SK-N-SH treated with all-trans-retinoic acid at 6 μM for 48 hours (cell line): ENCODE data around the gene OSM.
A peak's percentile ranks its signal among the peaks of the same experiment; 100 is the strongest.

Experiments
- ATAC-seq: fragments of 200-7000 bp; cut with Tn5 transposase; 3 replicates; pipeline ENCODE4 v1.9.1; 2020; ENCODE audit warnings: mild to moderate bottlenecking, moderate library complexity
- ARNTL ChIP-seq: fragments of 450-650 bp; formaldehyde crosslinking; IDR thresholded peaks from 2 replicates; pipeline ENCODE4 v1.5.0; 2020; ENCODE audit warnings: low read depth, mild to moderate bottlenecking, moderate library complexity, borderline replicate concordance
- BACH2 ChIP-seq: fragments of 250-450 bp; sonication (Bioruptor Pico); IDR thresholded peaks from 2 replicates; pipeline ENCODE4 v1.9.0; 2021; ENCODE audit warnings: mild to moderate bottlenecking, borderline replicate concordance
- CSDC2 ChIP-seq: fragments of 250-450 bp; sonication (Bioruptor Pico); IDR thresholded peaks from 2 replicates; pipeline ENCODE4 v1.5.0; 2020; ENCODE audit warnings: mild to moderate bottlenecking, moderate library complexity
- ESRRG ChIP-seq: fragments of 250-450 bp; sonication (Bioruptor Pico); IDR thresholded peaks from 2 replicates; pipeline ENCODE4 v1.6.1; 2021; ENCODE audit warnings: mild to moderate bottlenecking
- GLIS3 ChIP-seq: fragments of 250-450 bp; sonication (Bioruptor Pico); IDR thresholded peaks from 2 replicates; pipeline ENCODE4 v1.5.0; 2020; ENCODE audit warnings: mild to moderate bottlenecking, moderate library complexity
- ISL1 ChIP-seq: fragments of 250-450 bp; sonication (Bioruptor Pico); IDR thresholded peaks from 2 replicates; pipeline ENCODE4 v2.1.2; 2022; ENCODE audit warnings: mild to moderate bottlenecking, moderate library complexity
- POU6F1 ChIP-seq: fragments of 250-450 bp; sonication (Bioruptor Pico); IDR thresholded peaks from 2 replicates; pipeline ENCODE4 v1.8.0; 2021; ENCODE audit warnings: low read depth, mild to moderate bottlenecking, moderate library complexity, borderline replicate concordance
- PPARA ChIP-seq: fragments of 250-450 bp; sonication (Bioruptor Pico); IDR thresholded peaks from 2 replicates; pipeline ENCODE4 v1.5.0; 2020; ENCODE audit warnings: mild to moderate bottlenecking, borderline replicate concordance
- RARB ChIP-seq: fragments of 250-450 bp; sonication (Bioruptor Pico); IDR thresholded peaks from 2 replicates; pipeline ENCODE4 v1.8.0; 2021; ENCODE audit warnings: mild to moderate bottlenecking, moderate library complexity
- SNAI2 ChIP-seq: fragments of 250-450 bp; sonication (Bioruptor Pico); IDR thresholded peaks from 2 replicates; pipeline ENCODE4 v1.5.0; 2020; ENCODE audit warnings: mild to moderate bottlenecking, moderate library complexity
- TOX ChIP-seq: fragments of 250-450 bp; sonication (Bioruptor Pico); IDR thresholded peaks from 2 replicates; pipeline ENCODE4 v1.8.0; 2021; ENCODE audit warnings: mild to moderate bottlenecking, moderate library complexity, borderline replicate concordance
- ZFP3 ChIP-seq: fragments of 250-450 bp; sonication (Bioruptor Pico); IDR thresholded peaks from 2 replicates; pipeline ENCODE4 v1.5.0; 2020; ENCODE audit warnings: mild to moderate bottlenecking, moderate library complexity
- ZFP30 ChIP-seq: fragments of 450-650 bp; formaldehyde crosslinking; IDR thresholded peaks from 2 replicates; pipeline ENCODE4 v1.5.0; 2022; ENCODE audit warnings: mild to moderate bottlenecking, moderate library complexity
- ZNF8 ChIP-seq: fragments of 450-650 bp; formaldehyde crosslinking; IDR thresholded peaks from 2 replicates; pipeline ENCODE4 v1.5.0; 2020; ENCODE audit warnings: mild to moderate bottlenecking, moderate library complexity
- TF ChIP-seq, protein P1 (sequence below): fragments of 250-450 bp; sonication (Bioruptor Pico); IDR thresholded peaks from 2 replicates; pipeline ENCODE4 v1.5.1; 2021; ENCODE audit warnings: mild to moderate bottlenecking, moderate library complexity
- TF ChIP-seq, protein P2 (sequence below): fragments of 250-450 bp; sonication (Bioruptor Pico); IDR thresholded peaks from 2 replicates; pipeline ENCODE4 v1.5.1; 2020; ENCODE audit warnings: low read depth, mild to moderate bottlenecking, moderate library complexity
- TF ChIP-seq, protein P3 (sequence below): fragments of 250-450 bp; sonication (Bioruptor Pico); IDR thresholded peaks from 2 replicates; pipeline ENCODE4 v1.5.0; 2020; ENCODE audit warnings: mild to moderate bottlenecking, moderate library complexity

The OSM gene

DNA sequence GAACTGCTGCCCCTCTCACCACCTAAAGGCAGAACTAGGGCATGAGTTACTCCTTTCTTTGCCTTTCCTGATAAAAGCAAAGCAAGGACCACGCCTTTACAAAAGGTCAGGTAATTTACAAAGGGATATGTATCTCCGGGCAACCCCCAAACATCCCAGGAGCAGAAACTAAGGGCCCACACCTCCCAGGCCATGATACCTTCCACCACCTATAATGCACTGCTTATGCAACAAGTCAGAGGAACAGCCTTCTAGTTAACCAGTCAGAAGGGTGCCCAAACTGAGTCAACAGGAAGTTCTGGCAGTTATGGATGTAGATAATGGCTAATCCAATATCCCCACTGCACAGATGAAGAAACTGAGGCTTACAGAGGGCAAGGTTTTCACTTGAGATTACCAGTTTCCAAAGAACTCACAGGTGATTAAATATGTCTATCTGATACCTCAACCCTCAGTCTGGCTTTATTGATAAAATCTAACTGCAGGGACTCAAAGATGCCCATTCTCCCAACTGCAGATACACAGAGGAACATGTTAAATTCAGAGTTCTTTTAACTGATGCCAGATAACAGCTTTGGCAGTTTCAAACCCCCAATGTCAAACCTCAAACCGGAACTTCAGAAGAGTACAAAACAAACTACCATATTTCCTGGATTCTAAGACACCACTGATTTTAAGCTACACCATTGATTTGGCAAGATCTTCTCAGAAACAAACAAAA lies 39.4 kb upstream of the OSM start:
- TF ChIP-seq RARB (CRISPR knock-in tag) (no peak), ZFP3 (CRISPR knock-in tag) (no peak), POU6F1 (no peak), ZNF8 (no peak), BACH2 (CRISPR knock-in tag) (no peak), ARNTL (CRISPR knock-in tag) (no peak), ISL1 (CRISPR knock-in tag) (no peak)
- TF ChIP-seq, protein P1, sequence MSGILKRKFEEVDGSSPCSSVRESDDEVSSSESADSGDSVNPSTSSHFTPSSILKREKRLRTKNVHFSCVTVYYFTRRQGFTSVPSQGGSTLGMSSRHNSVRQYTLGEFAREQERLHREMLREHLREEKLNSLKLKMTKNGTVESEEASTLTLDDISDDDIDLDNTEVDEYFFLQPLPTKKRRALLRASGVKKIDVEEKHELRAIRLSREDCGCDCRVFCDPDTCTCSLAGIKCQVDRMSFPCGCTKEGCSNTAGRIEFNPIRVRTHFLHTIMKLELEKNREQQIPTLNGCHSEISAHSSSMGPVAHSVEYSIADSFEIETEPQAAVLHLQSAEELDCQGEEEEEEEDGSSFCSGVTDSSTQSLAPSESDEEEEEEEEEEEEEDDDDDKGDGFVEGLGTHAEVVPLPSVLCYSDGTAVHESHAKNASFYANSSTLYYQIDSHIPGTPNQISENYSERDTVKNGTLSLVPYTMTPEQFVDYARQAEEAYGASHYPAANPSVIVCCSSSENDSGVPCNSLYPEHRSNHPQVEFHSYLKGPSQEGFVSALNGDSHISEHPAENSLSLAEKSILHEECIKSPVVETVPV (CRISPR knock-in tag), result no peak
- ATAC-seq, result no peak

GRCh38 chr22:30305519-30305905 lies 38.9 kb upstream of the OSM start:
- no peak for TF ChIP-seq GLIS3 (CRISPR knock-in tag)
- no peak for TF ChIP-seq ESRRG (CRISPR knock-in tag)
- no peak for TF ChIP-seq CSDC2 (CRISPR knock-in tag)
- no peak for TF ChIP-seq ARNTL (CRISPR knock-in tag)
- TF ChIP-seq, protein P2, sequence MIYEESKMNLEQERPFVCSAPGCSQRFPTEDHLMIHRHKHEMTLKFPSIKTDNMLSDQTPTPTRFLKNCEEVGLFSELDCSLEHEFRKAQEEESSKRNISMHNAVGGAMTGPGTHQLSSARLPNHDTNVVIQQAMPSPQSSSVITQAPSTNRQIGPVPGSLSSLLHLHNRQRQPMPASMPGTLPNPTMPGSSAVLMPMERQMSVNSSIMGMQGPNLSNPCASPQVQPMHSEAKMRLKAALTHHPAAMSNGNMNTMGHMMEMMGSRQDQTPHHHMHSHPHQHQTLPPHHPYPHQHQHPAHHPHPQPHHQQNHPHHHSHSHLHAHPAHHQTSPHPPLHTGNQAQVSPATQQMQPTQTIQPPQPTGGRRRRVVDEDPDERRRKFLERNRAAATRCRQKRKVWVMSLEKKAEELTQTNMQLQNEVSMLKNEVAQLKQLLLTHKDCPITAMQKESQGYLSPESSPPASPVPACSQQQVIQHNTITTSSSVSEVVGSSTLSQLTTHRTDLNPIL (CRISPR knock-in tag), result no peak
- TF ChIP-seq, protein P1 (CRISPR knock-in tag), result no peak
- TF ChIP-seq ZFP3 (CRISPR knock-in tag), result no peak
- TF ChIP-seq TOX (CRISPR knock-in tag), result no peak
- no peak for TF ChIP-seq SNAI2 (CRISPR knock-in tag)
- TF ChIP-seq, protein P3, sequence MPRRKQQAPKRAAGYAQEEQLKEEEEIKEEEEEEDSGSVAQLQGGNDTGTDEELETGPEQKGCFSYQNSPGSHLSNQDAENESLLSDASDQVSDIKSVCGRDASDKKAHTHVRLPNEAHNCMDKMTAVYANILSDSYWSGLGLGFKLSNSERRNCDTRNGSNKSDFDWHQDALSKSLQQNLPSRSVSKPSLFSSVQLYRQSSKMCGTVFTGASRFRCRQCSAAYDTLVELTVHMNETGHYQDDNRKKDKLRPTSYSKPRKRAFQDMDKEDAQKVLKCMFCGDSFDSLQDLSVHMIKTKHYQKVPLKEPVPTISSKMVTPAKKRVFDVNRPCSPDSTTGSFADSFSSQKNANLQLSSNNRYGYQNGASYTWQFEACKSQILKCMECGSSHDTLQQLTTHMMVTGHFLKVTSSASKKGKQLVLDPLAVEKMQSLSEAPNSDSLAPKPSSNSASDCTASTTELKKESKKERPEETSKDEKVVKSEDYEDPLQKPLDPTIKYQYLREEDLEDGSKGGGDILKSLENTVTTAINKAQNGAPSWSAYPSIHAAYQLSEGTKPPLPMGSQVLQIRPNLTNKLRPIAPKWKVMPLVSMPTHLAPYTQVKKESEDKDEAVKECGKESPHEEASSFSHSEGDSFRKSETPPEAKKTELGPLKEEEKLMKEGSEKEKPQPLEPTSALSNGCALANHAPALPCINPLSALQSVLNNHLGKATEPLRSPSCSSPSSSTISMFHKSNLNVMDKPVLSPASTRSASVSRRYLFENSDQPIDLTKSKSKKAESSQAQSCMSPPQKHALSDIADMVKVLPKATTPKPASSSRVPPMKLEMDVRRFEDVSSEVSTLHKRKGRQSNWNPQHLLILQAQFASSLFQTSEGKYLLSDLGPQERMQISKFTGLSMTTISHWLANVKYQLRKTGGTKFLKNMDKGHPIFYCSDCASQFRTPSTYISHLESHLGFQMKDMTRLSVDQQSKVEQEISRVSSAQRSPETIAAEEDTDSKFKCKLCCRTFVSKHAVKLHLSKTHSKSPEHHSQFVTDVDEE, result no peak
- peak; percentile 23; the same call in 2 of the 3 replicates for ATAC-seq

GRCh38 chr22:30304495-30305244 lies 38.0 kb upstream of the OSM start:
- no peak for TF ChIP-seq ZNF8
- TF ChIP-seq CSDC2 (CRISPR knock-in tag), result no peak
- TF ChIP-seq ZFP3 (CRISPR knock-in tag), result peak; percentile 79
- TF ChIP-seq PPARA (CRISPR knock-in tag), result no peak
- TF ChIP-seq ZFP30 (CRISPR knock-in tag), result no peak
- TF ChIP-seq, protein P1 (CRISPR knock-in tag), result no peak

More at GRCh38 chr22:30304495-30305244, 38.0 kb upstream of the OSM start:
- peak; percentile 26 for ATAC-seq
